D721Med (cell line): ENCODE data around the gene CAMK1D.
"Not testable (repeated sequence)": the region's sequence is repeated elsewhere in the genome, so short reads cannot be mapped to it uniquely, and the experiment has no call there.

ENCODE experiments used
- DNase-seq: peaks from one replicate; pipeline ENCODE4 v3.0.0; 2011; ENCODE audit warnings: low spot score; ENCODE audit not compliant: insufficient read length
- FAIRE-seq: peaks from 2 replicates; lab custom pipeline; 2011; peaks lifted over from hg19 to GRCh38; lab: Jason Lieb, UNC
- TF ChIP-seq, protein P1 (sequence below): IDR thresholded peaks from 2 replicates; pipeline ENCODE4 v1.5.1; 2012; ENCODE audit warnings: mild to moderate bottlenecking, control low read depth; ENCODE audit not compliant: insufficient read depth; ENCODE audit errors: missing control alignments

The CAMK1D gene

DNA sequence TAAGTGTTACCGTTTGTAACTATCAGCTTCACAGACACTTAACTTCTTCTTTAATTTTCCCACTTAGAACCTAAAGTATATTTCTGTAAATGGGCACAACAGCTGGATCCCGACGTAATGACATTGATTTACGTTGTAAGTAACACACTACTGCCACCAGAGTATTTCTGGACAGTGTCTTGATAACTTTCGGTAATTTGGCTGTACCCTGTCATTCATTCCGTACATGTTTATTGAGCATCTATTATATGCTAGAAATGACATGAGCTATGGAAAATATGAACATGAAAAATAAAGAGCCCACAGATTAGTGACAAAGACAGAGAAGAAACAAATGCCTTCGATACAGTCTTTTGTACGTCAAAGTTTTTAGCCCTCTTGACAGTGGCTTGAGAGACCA is 360.8 kb downstream of the CAMK1D start:
- FAIRE-seq (no peak), DNase-seq (no peak)
- TF ChIP-seq, protein P1, sequence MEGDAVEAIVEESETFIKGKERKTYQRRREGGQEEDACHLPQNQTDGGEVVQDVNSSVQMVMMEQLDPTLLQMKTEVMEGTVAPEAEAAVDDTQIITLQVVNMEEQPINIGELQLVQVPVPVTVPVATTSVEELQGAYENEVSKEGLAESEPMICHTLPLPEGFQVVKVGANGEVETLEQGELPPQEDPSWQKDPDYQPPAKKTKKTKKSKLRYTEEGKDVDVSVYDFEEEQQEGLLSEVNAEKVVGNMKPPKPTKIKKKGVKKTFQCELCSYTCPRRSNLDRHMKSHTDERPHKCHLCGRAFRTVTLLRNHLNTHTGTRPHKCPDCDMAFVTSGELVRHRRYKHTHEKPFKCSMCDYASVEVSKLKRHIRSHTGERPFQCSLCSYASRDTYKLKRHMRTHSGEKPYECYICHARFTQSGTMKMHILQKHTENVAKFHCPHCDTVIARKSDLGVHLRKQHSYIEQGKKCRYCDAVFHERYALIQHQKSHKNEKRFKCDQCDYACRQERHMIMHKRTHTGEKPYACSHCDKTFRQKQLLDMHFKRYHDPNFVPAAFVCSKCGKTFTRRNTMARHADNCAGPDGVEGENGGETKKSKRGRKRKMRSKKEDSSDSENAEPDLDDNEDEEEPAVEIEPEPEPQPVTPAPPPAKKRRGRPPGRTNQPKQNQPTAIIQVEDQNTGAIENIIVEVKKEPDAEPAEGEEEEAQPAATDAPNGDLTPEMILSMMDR: no peak

DNA sequence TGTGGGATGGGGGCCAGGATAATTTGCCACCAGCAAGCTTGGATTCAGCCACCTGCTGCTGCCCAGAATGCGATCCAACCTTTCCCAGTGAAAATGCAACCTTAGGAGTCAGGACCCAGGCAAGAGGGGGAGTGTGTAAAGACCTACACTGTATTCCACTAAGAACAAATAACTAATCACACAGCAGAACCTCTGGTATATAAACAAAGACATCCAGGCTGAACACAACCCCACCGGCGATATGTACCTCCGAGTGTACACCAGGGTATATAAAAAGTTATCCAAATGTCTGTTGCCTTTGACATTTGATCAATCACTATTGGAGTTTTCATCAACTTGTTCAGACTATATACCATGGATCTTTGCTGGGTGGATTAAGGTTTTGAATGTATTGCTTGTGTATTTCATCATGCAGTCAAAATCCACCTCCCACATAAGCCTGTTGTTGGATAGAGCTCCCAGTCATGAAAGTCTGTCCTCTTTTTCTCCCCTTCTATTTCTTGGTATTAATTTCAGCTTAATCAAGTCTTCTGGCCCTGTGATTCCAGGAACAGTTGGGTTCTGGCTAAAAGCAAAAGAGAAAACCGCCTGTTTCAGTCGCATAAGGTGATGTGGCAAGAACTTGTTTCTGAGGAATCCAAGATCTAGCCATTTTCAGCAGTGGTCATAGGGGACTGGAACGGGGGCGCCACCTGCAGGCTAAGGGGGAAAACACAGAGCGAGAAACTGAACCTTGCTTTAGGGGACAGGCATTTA is 361.4 kb downstream of the CAMK1D start:
- FAIRE-seq: peak; percentile 85
- DNase-seq: peak; percentile 51
- TF ChIP-seq, protein P1: peak; percentile 98

DNA sequence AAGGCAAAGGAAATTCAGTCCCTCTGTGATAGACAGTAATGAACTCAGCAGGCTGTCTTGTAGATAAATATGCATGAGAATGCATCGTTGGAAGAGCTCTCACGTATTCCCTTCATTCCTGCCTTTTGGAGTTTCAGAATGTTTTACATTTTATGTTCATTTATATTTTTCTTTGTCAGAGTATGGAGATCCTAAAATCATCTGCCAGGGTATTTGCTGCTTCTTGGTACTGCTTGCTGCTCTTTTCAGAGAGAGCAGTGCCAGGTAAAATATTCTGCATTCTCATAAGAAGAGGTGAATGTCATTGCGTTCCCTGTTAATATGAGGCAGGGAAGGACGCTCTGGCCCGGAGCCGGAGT is 362.0 kb downstream of the CAMK1D start:
- FAIRE-seq: no peak
- TF ChIP-seq, protein P1: no peak
- no peak for DNase-seq

DNA sequence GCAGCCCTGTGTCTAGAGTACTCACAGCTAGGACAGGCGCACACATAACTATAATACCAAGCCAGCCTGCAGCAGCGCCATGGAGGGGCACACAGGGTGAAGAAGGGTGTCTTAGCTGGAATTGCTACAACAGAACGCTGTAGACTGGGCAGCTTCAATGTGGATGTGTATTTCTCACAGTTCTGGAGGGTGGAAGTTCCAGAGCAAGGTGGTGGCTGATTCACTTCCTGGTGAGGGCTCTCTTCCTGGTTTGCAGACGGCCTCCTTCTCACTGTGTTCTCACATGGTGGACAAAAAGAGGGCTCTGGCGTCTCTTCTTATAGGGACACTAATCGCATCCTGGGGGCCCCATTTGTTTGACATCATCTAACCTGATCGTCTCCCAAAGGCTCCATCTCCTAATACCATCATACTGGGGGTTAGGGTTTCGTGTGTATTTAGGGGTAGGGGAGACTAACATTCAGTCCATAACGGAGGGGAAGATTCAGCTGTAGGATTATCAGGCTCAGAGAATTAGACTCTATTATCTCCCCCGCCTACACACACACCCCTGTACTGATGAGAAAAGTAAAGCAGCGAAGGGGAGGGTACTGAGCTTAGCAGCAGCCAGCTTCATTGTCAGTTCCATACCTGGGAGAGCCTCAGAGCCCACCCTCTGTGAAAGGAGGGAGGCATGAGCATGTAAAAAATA is 363.1 kb downstream of the CAMK1D start:
- FAIRE-seq: no peak
- TF ChIP-seq, protein P1: no peak
- DNase-seq: no peak

DNA sequence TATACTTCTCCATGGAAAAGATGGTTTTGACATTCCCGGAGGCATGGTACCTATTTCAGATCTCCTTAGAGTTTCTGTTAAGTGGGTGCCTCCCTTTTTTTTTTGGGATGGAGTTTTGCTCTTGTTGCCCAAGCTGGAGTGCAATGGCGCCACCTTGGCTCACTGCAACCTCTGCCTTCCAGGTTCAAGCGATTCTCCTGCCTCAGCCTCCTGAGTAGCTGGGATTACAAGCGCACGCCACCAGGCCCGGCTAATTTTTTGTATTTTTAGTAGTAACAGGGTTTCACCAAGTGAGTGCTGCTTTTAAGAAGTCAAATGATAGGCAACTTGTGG is 363.6 kb downstream of the CAMK1D start:
- not testable (repeated sequence) for FAIRE-seq

DNA sequence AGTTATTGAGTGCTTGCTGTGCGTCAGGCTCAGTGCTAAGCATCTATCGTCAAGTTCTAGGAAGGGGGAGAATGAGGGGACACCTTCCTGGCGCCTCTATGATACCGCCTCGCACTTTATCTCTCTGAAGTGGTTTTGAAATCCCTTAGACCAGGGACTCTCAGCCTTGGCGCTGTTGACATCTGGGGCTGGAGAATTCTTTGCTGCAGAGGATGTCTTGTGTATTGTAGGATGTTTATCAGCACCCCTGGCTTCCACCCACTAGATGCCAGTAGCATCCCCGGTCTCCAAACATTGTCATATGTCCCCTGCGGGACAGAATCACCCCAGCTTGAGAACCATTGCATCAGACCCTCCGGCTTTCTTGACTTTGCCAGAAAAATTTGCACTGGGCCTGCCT is 366.7 kb downstream of the CAMK1D start:
- FAIRE-seq (no peak), DNase-seq (no peak)
- TF ChIP-seq, protein P1: no peak

More for the DNA sequence above, 363.6 kb downstream of the CAMK1D start:
- DNase-seq: not testable (repeated sequence)

DNA sequence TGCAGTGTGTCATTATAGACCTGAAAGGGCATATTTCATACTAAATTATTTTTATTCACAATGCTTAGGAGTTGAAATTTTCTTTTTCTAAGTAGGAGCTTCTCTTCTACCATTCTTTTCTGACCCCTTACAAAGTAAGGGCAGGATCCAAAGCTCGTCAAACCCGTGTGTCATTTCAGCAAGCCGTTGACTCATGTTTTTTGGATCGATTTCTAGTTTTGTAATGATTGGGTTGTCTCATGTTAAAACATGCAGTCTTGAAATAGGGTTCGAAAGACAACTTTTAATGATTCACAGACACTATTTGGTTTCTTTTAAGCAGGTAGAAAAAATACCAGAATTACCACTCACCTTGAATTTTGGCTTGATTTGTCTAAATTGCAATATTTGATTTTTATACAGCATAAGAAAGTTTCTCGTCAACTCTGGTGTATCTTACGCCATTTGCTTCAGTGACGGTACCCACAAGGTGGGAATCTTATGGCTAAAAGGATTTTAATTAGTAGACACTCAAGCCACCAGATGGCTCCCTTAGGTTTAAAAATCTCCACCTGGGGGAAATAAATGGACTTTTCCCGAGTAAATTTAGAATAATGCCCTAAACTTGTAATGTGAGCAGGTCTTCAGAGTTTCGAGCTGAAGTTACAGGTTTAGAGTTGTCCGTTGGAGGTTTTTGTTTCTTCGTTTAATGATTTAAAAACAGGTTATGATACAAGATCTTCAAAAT is 368.8 kb downstream of the CAMK1D start:
- TF ChIP-seq, protein P1: peak; percentile 50
- DNase-seq: no peak
- FAIRE-seq: no peak
